ENCODE data around the gene ICAM3.
A peak's percentile ranks its signal among the peaks of the same experiment; 100 is the strongest.

The ICAM3 gene

DNA sequence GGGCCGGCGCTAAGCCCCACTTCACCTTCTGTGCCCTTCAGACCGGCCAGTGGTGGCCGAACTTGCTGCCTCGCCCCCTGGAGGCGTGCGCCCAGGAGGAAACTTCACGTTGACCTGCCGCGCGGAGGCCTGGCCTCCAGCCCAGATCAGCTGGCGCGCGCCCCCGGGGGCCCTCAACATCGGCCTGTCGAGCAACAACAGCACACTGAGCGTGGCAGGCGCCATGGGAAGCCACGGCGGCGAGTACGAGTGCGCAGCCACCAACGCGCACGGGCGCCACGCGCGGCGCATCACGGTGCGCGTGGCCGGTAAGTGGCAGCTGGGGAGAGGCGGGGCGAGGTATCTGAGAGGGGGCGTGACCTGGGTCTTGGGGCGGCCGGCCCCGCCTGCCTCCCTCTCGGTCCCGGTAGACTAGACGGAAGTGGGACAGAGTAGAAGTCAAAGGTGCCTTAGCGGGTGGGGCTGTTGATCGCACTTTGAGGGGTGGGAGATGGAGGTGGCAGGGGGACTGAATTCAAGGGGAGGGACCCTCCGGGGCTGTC, 44.0 kb downstream of the ICAM3 start:
- TF ChIP-seq, protein P1, sequence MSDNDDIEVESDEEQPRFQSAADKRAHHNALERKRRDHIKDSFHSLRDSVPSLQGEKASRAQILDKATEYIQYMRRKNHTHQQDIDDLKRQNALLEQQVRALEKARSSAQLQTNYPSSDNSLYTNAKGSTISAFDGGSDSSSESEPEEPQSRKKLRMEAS (IDR thresholded peaks at IDR 0.05), result peak; percentile 90
- TF ChIP-seq EP300 (IDR thresholded peaks at IDR 0.05; ENCODE audit: borderline replicate concordance) (no peak), TCF12 (IDR thresholded peaks at IDR 0.05; ENCODE audit: low read depth) (peak; percentile 64), RAD21 (IDR thresholded peaks at IDR 0.05; ENCODE audit: low read depth) (no peak), ZBTB7A (IDR thresholded peaks at IDR 0.05; ENCODE audit: low read depth) (peak; percentile 64; the same call in 1 of the 2 replicates), YY1 (IDR thresholded peaks at IDR 0.05; ENCODE audit: low read depth) (no peak), EGR1 (IDR thresholded peaks at IDR 0.05) (no peak), TEAD4 (IDR thresholded peaks at IDR 0.05) (peak; percentile 23; the same call in 1 of the 2 replicates), CEBPB (IDR thresholded peaks at IDR 0.05) (no peak), NFIC (IDR thresholded peaks at IDR 0.05) (peak; percentile 84), TAF1 (IDR thresholded peaks at IDR 0.05; ENCODE audit: low read depth) (no peak), FOXM1 (IDR thresholded peaks at IDR 0.05; ENCODE audit: borderline replicate concordance, low read depth) (no peak), CREB1 (IDR thresholded peaks at IDR 0.05; ENCODE audit: low read depth) (no peak)
- TF ChIP-seq, protein P2, sequence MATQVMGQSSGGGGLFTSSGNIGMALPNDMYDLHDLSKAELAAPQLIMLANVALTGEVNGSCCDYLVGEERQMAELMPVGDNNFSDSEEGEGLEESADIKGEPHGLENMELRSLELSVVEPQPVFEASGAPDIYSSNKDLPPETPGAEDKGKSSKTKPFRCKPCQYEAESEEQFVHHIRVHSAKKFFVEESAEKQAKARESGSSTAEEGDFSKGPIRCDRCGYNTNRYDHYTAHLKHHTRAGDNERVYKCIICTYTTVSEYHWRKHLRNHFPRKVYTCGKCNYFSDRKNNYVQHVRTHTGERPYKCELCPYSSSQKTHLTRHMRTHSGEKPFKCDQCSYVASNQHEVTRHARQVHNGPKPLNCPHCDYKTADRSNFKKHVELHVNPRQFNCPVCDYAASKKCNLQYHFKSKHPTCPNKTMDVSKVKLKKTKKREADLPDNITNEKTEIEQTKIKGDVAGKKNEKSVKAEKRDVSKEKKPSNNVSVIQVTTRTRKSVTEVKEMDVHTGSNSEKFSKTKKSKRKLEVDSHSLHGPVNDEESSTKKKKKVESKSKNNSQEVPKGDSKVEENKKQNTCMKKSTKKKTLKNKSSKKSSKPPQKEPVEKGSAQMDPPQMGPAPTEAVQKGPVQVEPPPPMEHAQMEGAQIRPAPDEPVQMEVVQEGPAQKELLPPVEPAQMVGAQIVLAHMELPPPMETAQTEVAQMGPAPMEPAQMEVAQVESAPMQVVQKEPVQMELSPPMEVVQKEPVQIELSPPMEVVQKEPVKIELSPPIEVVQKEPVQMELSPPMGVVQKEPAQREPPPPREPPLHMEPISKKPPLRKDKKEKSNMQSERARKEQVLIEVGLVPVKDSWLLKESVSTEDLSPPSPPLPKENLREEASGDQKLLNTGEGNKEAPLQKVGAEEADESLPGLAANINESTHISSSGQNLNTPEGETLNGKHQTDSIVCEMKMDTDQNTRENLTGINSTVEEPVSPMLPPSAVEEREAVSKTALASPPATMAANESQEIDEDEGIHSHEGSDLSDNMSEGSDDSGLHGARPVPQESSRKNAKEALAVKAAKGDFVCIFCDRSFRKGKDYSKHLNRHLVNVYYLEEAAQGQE (IDR thresholded peaks at IDR 0.05; ENCODE audit: low read depth), result no peak
- TF ChIP-seq, protein P3, sequence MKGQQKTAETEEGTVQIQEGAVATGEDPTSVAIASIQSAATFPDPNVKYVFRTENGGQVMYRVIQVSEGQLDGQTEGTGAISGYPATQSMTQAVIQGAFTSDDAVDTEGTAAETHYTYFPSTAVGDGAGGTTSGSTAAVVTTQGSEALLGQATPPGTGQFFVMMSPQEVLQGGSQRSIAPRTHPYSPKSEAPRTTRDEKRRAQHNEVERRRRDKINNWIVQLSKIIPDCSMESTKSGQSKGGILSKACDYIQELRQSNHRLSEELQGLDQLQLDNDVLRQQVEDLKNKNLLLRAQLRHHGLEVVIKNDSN (IDR thresholded peaks at IDR 0.05), result peak; percentile 54

DNA sequence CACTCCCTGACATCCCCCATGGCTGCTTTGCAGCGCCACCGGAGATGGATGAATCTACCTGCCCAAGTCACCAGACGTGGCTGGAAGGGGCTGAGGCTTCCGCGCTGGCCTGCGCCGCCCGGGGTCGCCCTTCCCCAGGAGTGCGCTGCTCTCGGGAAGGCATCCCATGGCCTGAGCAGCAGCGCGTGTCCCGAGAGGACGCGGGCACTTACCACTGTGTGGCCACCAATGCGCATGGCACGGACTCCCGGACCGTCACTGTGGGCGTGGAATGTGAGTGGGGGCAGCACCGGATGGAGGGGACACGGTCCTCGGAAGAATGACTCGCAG, 45.1 kb downstream of the ICAM3 start:
- TF ChIP-seq, protein P2 (IDR thresholded peaks at IDR 0.05; ENCODE audit: low read depth), result no peak
- TF ChIP-seq NFIC (IDR thresholded peaks at IDR 0.05), result no peak
- no peak for TF ChIP-seq TCF12 (IDR thresholded peaks at IDR 0.05; ENCODE audit: low read depth)
- no peak for TF ChIP-seq RAD21 (IDR thresholded peaks at IDR 0.05; ENCODE audit: low read depth)
- TF ChIP-seq EP300 (IDR thresholded peaks at IDR 0.05; ENCODE audit: borderline replicate concordance), result no peak
- TF ChIP-seq TEAD4 (IDR thresholded peaks at IDR 0.05), result no peak
- TF ChIP-seq FOXM1 (IDR thresholded peaks at IDR 0.05; ENCODE audit: borderline replicate concordance, low read depth), result no peak
- TF ChIP-seq TAF1 (IDR thresholded peaks at IDR 0.05; ENCODE audit: low read depth), result no peak
- TF ChIP-seq, protein P1 (IDR thresholded peaks at IDR 0.05), result no peak
- no peak for TF ChIP-seq CREB1 (IDR thresholded peaks at IDR 0.05; ENCODE audit: low read depth)
- no peak for TF ChIP-seq YY1 (IDR thresholded peaks at IDR 0.05; ENCODE audit: low read depth)

DNA sequence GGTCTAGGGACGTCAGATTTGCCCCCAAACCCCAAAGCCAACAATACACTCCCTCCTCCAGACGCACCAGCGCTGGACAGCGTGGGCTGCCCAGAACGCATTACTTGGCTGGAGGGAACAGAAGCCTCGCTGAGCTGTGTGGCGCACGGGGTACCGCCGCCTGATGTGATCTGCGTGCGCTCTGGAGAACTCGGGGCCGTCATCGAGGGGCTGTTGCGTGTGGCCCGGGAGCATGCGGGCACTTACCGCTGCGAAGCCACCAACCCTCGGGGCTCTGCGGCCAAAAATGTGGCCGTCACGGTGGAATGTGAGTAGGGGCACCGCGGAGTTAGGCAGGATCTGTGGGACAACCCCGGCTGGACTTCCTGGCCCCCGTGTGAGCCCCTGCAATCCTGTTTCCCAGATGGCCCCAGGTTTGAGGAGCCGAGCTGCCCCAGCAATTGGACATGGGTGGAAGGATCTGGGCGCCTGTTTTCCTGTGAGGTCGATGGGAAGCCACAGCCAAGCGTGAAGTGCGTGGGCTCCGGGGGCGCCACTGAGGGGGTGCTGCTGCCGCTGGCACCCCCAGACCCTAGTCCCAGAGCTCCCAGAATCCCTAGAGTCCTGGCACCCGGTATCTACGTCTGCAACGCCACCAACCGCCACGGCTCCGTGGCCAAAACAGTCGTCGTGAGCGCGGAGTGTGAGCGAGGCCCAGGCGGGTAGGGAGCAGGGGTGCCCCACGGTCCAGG, 45.6 kb downstream of the ICAM3 start:
- TF ChIP-seq CEBPB (IDR thresholded peaks at IDR 0.05) (no peak), ZBTB7A (IDR thresholded peaks at IDR 0.05; ENCODE audit: low read depth) (no peak), YY1 (IDR thresholded peaks at IDR 0.05; ENCODE audit: low read depth) (no peak), RAD21 (IDR thresholded peaks at IDR 0.05; ENCODE audit: low read depth) (no peak)
- TF ChIP-seq, protein P3 (IDR thresholded peaks at IDR 0.05), result no peak

DNA sequence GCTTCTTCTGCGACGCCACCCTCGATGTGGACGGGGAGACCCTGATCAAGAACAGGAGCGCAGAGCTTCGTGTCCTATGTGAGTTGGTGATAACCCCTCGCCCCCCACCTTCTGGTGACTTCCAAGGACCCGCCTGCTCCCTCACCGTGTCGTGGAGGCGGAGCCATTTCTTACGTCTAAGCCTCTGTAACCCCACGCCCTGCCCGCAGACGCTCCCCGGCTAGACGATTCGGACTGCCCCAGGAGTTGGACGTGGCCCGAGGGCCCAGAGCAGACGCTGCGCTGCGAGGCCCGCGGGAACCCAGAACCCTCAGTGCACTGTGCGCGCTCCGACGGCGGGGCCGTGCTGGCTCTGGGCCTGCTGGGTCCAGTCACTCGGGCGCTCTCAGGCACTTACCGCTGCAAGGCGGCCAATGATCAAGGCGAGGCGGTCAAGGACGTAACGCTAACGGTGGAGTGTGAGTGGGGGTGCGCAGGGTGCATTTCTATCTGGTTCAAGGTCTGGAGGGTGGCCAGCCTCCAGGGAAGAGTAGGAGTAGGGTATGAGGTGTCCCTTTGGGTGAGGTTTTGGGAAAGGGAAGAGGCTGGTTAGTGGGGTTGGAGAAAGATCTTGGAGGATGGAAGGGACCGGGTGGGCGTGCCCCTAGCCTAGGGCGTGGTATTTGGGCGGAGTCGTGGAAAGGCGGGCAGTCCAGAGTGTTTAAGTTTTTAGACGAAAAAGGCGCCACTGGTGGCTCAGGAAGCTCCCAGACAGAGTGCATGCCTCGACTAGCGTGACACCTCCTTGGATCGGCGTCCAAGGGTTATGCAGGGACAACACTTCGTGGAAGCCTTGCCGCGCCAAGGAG, 46.4 kb downstream of the ICAM3 start:
- TF ChIP-seq EP300 (IDR thresholded peaks at IDR 0.05; ENCODE audit: borderline replicate concordance), result no peak
- TF ChIP-seq, protein P3 (IDR thresholded peaks at IDR 0.05), result no peak
- TF ChIP-seq EGR1 (IDR thresholded peaks at IDR 0.05), result no peak
- no peak for TF ChIP-seq ZBTB7A (IDR thresholded peaks at IDR 0.05; ENCODE audit: low read depth)
- no peak for TF ChIP-seq RAD21 (IDR thresholded peaks at IDR 0.05; ENCODE audit: low read depth)
- no peak for TF ChIP-seq CREB1 (IDR thresholded peaks at IDR 0.05; ENCODE audit: low read depth)

Measured in Ishikawa (cell line).